Measurements from ENCODE around the gene CHD9NB.

- TF ChIP-seq POLR2A (IDR thresholded peaks at IDR 0.05) = no peak
- TF ChIP-seq, protein P1, sequence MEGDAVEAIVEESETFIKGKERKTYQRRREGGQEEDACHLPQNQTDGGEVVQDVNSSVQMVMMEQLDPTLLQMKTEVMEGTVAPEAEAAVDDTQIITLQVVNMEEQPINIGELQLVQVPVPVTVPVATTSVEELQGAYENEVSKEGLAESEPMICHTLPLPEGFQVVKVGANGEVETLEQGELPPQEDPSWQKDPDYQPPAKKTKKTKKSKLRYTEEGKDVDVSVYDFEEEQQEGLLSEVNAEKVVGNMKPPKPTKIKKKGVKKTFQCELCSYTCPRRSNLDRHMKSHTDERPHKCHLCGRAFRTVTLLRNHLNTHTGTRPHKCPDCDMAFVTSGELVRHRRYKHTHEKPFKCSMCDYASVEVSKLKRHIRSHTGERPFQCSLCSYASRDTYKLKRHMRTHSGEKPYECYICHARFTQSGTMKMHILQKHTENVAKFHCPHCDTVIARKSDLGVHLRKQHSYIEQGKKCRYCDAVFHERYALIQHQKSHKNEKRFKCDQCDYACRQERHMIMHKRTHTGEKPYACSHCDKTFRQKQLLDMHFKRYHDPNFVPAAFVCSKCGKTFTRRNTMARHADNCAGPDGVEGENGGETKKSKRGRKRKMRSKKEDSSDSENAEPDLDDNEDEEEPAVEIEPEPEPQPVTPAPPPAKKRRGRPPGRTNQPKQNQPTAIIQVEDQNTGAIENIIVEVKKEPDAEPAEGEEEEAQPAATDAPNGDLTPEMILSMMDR (IDR thresholded peaks at IDR 0.05) = no peak
These were observed 5.7 kb upstream of the CHD9NB start for GRCh38 chr16:53058441-53058840.
